Measurements from ENCODE around the gene CCNG1. TPM values are rescaled to one million over a fixed set of nuclear protein-coding genes. Genes with fewer than 3 reads are reported as not detected.
"Not testable (repeated sequence)": the region's sequence is repeated elsewhere in the genome, so short reads cannot be mapped to it uniquely, and the experiment has no call there.

Gene CCNG1
- total RNA-seq: 85.4 TPM
- long read RNA-seq, transcript CCNG1-201 (7 exons, 2,458 nt): major isoform, 183 of 318 reads
- long read RNA-seq, transcript CCNG1-202 (8 exons, 2,366 nt): minor isoform, 101 of 318 reads
- long read RNA-seq, partial matches to known transcripts: 11 of 318 reads
- long read RNA-seq, other reads (novel, unspliced or antisense): 20 of 318 reads

- DNase-seq: peak; percentile 95
- ATAC-seq: peak; percentile 97
- intact Hi-C loops (cut with micrococcal nuclease): no loop called here
Observed at GRCh38 chr5:163437309-163438182, at the start of gene CCNG1. TSS of gene CCNG1 (plus strand) at chr5:163437595. CDS start at chr5:163439257, 1,662 bp downstream.

- no peak for ATAC-seq
- intact Hi-C loops (cut with micrococcal nuclease): no loop called here
- DNase-seq: no peak
Observed at GRCh38 chr5:163395792-163396191, 41.6 kb upstream of the CCNG1 start.

GRCh38 chr5:163396818-163397340, 40.5 kb upstream of the CCNG1 start:
- DNase-seq; ATAC-seq; intact Hi-C loops (cut with micrococcal nuclease): not testable (repeated sequence)

GRCh38 chr5:163397354-163397753, 40.0 kb upstream of the CCNG1 start:
- ATAC-seq (no peak), DNase-seq (no peak)
- intact Hi-C loops (cut with micrococcal nuclease): no loop called here

GRCh38 chr5:163399923-163400322, 37.5 kb upstream of the CCNG1 start:
- DNase-seq (no peak), ATAC-seq (no peak)
- intact Hi-C loops (cut with micrococcal nuclease): no loop called here

- intact Hi-C loops (cut with micrococcal nuclease): no loop called here
- ATAC-seq (no peak), DNase-seq (no peak)
Observed at GRCh38 chr5:163401271-163401670, 36.1 kb upstream of the CCNG1 start.

GRCh38 chr5:163402007-163402406, 35.4 kb upstream of the CCNG1 start:
- ATAC-seq (no peak), DNase-seq (no peak)
- intact Hi-C loops (cut with micrococcal nuclease): no loop called here

GRCh38 chr5:163404364-163405173, 32.8 kb upstream of the CCNG1 start:
- DNase-seq (no peak), ATAC-seq (no peak)
- intact Hi-C loops (cut with micrococcal nuclease): no loop called here

- intact Hi-C loops (cut with micrococcal nuclease): no loop called here
- no peak for ATAC-seq
- no peak for DNase-seq
Observed at GRCh38 chr5:163407034-163407655, 30.2 kb upstream of the CCNG1 start.

GRCh38 chr5:163408311-163408923, 29.0 kb upstream of the CCNG1 start:
- ATAC-seq: peak; percentile 90
- intact Hi-C loops (cut with micrococcal nuclease): no loop called here
- DNase-seq: peak; percentile 53

GRCh38 chr5:163409384-163409783, 28.0 kb upstream of the CCNG1 start:
- no peak for DNase-seq
- no peak for ATAC-seq
- intact Hi-C loops (cut with micrococcal nuclease): no loop called here

- intact Hi-C loops (cut with micrococcal nuclease): no loop called here
- no peak for ATAC-seq
- DNase-seq: no peak
Observed at GRCh38 chr5:163410505-163410904, 26.9 kb upstream of the CCNG1 start.

- intact Hi-C loops (cut with micrococcal nuclease); ATAC-seq; DNase-seq: not testable (repeated sequence)
Observed at GRCh38 chr5:163415673-163416072, 21.7 kb upstream of the CCNG1 start.

GRCh38 chr5:163424836-163425235, 12.6 kb upstream of the CCNG1 start:
- intact Hi-C loops (cut with micrococcal nuclease): no loop called here
- no peak for DNase-seq
- ATAC-seq: no peak

- intact Hi-C loops (cut with micrococcal nuclease); DNase-seq; ATAC-seq: not testable (repeated sequence)
Observed at GRCh38 chr5:163426128-163426527, 11.3 kb upstream of the CCNG1 start.

- ATAC-seq (no peak), DNase-seq (no peak)
- intact Hi-C loops (cut with micrococcal nuclease): no loop called here
Observed at GRCh38 chr5:163432544-163432943, 4.9 kb upstream of the CCNG1 start.

- ATAC-seq: no peak
- no peak for DNase-seq
- intact Hi-C loops (cut with micrococcal nuclease): no loop called here
Observed at GRCh38 chr5:163433271-163433670, 4.1 kb upstream of the CCNG1 start.

- intact Hi-C loops (cut with micrococcal nuclease): no loop called here
- ATAC-seq: no peak
- DNase-seq: no peak
Observed at GRCh38 chr5:163434401-163434866, 3.0 kb upstream of the CCNG1 start.

- DNase-seq: no peak
- intact Hi-C loops (cut with micrococcal nuclease): no loop called here
- ATAC-seq: no peak
Observed at GRCh38 chr5:163436515-163436914, 880 bp upstream of the CCNG1 start.
